Activated naive CD4-positive, alpha-beta T cell (primary cell): ENCODE results near the gene KCNQ1OT1.

Source experiments
- DNase-seq, 4 experiments: peaks; one replicate each; lab custom pipeline; 2025; lab: John Stamatoyannopoulos, UW

KCNQ1OT1 gene

GRCh38 chr11:2594267-2594666 lies 105.5 kb downstream of the KCNQ1OT1 start:
- DNase-seq, result no peak

DNA sequence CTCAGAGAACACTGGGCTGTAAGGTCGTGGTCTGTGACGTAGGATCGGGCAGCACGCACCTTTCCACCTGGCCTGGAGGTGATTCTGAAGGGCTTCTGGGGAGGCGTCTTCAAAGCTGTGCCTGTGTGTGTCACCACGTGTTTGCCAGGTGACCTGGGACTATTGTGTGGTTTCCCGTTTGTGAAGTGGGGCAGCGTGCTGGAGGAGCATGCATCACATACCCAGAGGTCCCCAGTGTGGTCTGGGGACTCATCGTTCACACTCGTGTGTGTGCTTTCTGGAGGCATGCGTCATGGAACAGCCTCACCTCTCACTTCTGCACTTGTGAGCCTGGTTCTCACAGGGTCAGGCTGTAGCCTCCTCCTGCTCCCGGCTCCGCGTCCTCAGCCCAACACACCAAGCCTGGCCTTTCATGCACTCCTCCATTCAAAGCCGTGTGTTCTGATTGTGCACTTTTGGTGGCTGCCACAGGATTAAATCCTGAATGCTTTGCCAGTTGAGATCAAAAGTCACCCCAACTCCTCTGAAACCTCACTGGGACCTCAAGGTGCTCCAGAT lies 106.3 kb downstream of the KCNQ1OT1 start:
- DNase-seq, result no peak

GRCh38 chr11:2592559-2593392 lies 107.0 kb downstream of the KCNQ1OT1 start:
- no peak for DNase-seq

GRCh38 chr11:2591805-2592204 lies 108.0 kb downstream of the KCNQ1OT1 start:
- DNase-seq, result no peak

DNA sequence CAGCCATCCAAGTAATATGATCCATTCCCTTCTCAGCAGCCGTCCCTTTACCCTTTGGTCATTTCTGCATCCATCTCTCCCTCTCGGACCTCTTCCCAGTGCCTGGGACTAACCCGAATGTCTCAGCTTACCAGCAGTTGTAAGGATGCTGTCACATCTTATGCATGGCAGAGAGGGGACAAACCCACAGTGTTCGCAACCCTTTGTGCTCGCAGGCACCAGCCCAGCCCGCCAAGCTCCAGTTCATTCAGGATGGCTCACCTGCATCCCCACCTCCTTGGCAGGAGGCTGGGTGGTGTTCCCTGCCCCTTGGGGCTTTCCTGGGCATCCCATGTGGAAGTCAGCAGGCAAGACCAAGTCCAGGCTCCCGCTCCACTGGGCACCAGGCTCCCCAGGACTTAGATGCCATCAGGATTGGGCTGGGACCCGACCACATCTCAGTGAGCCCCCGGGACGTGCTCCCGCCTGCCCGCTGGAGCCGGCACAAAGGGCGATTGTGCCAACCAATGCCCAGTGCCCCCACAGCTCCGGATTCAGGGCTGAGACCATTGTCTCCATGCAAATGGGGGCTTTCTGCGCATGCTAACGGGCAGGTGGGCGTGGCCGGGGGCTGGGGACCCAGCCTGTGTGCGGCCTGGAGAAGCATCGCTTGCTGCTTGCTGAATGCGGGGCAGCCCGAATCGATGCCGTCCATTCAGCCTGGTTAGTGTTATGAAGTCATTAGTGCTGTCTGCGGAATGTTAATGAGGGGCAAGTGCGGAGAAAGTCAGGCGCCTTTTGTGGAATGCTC lies 108.6 kb downstream of the KCNQ1OT1 start:
- no peak for DNase-seq

DNA sequence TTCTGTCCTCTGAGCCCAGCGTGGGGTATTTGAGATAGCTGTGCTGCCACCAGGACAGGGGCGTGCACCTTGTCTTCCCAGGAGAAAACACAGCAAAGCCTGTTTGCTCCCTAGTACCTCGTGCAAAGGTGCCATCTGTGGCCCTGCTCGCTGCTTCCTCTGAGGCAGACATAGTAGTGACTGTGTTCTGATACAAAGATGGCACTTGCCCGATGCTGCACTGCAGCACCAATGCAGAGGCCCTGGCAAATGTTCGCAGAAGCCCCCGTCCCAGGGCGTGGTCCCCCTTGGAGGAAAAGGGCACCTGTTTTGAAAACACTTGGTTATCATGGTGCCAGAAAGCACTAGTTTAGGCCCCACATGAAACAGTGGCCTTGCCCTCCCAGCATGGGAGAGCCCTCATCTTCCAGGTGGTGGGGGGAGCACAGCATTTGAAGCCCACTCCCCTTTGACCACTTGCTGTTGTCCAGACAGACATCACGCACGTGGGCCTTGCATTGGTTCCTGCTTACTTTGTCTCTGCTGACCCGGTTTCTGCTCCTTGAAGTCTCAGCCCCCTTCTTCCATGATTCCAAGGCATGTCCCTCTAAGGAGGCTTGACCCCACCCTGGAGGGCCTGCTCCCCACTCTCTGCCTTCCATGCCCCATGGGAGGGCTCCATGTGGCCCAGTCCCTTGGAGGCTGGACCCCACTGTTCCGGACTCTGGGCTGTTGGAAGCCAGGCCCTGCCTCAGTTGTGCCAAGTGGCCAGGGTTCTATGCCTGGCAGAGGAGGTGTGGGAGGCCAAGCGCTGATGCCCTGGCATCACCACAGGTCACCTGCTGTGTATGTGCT lies 109.4 kb downstream of the KCNQ1OT1 start:
- DNase-seq, result no peak

DNA sequence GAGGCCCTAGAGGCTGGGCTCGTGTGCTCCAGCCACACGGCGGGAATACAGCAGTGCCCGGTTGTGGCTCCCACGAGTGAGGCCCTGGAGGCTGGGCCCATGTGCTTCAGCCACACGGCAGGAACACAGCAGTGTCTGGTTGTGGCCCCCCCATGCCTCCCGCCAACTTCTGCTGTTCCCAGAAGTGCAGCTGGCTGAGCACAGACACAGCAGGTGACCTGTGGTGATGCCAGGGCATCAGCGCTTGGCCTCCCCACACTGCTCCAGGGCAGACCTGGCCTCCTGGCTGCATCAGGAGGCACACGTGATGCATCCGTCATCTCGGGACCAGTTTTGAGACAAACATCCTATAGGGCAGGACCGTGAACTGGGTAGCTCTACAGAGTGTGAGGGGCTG lies 110.3 kb downstream of the KCNQ1OT1 start:
- DNase-seq, result no peak

DNA sequence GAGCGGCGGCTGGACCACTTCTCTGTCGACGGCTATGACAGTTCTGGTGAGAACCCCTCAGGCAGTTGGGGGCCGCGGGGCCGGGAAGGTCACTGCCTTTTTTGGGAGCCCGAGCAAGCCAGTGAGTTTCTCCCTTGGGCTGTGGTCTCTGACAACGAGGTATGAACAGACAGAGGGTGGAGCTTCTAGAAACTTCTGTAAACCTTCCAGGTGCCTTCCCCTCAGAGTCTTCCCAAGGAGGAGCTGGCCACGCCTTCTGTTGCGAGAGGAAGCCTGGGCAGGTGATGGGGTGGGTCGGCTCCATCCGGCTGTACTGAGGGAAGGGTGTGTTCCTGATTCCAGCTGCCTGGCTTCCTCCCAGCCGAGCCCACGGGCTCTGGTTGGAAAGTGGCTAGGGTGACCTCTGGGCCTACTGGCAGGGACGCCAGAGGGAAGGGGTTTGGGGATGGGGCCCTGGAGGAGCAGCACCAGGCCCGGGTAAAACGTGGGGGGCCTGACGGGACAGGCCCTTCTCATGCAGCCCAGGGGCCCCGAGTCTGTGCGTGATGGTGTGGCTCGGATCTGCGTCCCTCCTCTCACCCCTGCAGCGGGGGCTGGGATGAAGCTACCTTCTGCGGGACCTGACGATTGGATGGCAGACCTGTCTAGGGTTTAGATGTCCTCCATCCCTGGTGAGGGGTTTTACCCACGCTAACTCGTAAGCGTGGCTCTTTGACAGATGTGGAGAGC lies 110.8 kb downstream of the KCNQ1OT1 start:
- no peak for DNase-seq

GRCh38 chr11:2587976-2588748 lies 111.6 kb downstream of the KCNQ1OT1 start:
- DNase-seq, result no peak

DNA sequence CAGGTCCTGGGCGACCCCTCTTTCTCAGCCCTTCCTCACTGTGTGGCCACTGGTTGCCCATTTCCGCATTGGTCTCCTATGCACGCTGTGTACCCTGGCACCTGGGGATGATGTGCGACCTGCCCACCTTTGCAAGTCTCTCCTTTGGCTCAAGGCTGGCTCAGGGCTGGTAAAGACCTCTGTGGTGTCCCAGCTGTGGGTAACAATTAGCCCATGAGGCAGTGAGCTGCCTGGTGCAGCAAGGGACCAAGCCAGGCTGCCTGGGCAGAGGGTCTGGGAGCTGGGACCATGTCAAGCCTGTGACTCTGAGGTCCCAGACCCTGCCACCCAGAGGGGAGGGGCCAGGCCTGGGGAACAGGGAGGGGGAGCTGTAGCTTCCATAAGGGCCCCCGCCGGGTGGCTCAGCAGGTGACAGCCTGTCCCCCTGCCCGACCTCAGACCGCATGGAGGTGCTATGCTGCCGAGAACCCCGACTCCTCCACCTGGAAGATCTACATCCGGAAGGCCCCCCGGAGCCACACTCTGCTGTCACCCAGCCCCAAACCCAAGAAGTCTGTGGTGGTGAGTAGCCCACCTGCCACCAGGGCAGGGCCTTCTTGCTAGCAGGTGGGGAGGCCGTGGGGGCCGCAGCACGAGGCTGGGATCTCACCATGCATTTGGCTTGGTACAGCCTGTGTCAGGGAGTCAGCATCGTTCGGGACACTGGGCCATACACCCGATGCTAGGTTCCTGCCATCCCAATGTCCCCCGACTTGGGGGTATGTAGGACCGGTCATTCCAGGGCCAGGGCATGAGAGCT lies 112.5 kb downstream of the KCNQ1OT1 start:
- no peak for DNase-seq

- no peak for DNase-seq
Measured at GRCh38 chr11:2586793-2587131, 113.0 kb downstream of the KCNQ1OT1 start.

DNA sequence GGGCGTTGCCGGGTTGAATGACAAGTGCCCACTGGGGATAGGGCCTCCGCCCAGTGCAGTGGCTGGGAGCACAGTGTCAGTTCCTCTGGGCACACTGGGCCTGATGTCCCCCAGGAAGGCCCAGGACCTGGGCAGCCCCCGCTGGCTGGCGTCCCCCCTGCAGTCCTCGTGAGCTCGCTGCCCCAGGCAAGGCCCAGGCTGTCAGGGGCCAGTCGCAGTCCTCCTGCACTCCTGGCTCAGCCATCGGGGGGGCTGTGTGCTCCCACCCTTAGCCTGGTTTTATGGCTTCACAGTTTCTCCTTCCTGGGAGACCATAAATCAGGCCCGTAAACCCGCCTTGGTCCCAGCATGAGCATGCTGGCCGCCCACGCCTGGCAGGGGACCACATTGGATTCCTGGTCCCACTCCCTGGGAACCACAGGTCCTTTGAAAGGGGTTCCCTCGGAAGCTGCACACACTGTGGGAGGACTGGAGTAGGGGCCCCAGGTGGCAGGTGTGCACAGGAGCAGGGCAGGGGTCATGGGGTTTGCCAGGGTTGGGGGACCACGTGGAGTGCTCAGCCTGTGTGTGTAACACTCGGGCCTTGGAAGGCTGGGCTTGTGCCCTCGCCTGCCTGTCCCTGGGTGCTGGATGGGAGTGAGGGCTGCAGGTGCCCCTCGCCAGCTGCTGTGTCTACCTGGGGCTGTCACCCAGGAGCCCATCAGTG lies 113.6 kb downstream of the KCNQ1OT1 start:
- no peak for DNase-seq

DNA sequence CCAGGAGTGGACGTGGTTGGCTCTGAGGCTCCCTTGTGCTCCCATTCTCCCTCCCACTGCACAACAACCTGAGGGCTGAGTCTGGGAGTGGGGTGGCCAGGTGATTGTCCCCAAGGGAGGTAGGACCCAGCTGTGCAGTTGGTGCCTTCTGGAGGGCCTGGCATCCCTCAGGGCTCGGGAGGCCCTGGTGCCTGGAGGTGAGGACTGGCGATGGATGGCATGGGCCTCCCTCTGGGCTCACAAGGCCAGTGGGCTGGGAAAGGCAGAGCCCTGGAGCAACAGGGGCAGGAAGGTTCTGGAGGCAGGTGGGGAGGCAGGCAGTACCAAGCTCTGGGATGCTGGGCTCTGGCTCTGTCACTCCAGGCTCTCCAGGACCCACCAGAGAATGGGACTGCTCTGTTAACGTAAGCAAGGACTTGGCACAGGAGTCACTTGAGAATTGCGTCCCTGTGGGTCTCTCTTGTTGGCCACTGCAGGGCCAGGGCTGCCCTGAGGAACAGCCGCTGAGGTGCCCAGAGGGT lies 114.2 kb downstream of the KCNQ1OT1 start:
- DNase-seq, result no peak

- DNase-seq, result no peak
Measured at GRCh38 chr11:2584812-2585565, 114.8 kb downstream of the KCNQ1OT1 start.

- no peak for DNase-seq
Measured at GRCh38 chr11:2584434-2584811, 115.4 kb downstream of the KCNQ1OT1 start.

- DNase-seq, result no peak
Measured at GRCh38 chr11:2583605-2583958, 116.2 kb downstream of the KCNQ1OT1 start.

DNA sequence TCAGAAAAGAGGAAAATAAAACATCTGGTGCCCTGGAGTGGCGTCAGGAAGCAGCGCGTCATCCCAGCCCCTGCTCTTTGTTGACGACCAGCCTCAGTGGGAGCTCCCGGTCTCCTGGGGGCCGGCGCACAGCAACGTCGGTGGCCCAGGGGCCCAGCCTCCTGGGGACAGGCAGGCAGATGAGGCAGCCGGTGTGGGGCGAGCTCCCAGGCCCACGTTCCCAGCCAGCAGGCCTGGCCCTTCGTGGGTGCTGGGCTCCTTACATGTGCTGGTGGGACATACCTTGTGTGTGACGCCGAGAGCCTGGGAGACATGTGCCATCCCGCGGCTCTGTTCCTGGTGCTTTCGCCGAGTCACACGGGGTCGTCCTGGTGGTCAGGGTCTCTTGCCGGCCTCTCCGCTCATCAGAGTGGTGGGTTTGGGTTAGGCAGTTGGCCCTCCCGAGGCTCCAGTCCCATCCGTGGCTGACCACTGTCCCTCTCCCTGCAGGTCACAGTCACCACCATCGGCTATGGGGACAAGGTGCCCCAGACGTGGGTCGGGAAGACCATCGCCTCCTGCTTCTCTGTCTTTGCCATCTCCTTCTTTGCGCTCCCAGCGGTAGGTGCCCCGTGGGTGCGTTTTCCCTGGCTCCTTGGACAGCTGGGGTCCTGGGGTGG lies 116.7 kb downstream of the KCNQ1OT1 start:
- DNase-seq, result no peak
